Stimulated activated CD4-positive, alpha-beta T cell treated with anti-CD3 and anti-CD28 coated beads, Interleukin-2, amount 100 ng/mL, for 24 hours (primary cell): ENCODE data around the gene LSMEM2.
A peak's percentile ranks its signal among the peaks of the same experiment; 100 is the strongest.
"Not testable (repeated sequence)": the region's sequence is repeated elsewhere in the genome, so short reads cannot be mapped to it uniquely, and the experiment has no call there.

Experiments
- DNase-seq, 2 donors: peaks; one replicate each; pipeline ENCODE4 v3.0.0-alpha.2; 2020

LSMEM2 gene

DNA sequence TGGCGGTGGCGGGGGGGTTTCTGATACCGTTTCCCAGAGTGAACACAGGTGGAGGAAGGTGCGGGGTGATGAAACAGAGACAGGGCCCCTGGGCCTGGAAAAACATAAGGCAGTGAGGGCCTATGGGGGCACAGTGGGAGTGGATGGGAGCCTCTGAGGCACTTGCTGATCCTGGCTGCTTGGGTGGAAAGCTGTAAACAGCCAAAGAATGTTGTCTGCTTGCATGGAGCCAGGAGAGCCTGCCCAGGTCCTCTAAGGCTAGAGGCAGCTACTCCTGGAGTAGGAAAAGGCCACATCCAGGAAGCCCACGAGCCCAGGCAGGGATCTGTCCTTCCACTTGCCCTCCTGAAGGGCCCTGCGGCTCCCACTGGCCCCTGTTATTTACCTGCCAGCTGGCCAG lies 12.9 kb upstream of the LSMEM2 start:
- no peak for DNase-seq

DNA sequence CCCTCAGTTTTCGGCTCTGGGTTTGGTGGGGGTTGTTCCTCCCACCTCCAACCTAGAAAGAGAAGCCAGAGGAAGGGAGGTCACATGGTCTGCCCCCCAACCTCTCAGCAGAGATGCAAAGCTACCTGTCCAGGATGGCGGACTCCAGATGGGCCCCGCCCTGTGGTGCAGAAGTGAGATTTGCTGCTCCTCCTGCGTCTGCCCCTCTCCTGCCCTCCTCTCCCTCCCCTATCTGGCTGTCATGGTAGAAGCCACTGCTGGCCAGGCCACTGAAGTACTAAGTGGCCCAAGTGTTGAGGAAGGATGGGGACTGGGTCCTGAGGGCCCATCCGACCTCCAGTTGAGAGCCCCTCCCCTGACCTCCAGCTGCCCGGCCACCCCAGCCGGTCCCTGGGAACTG lies 12.1 kb upstream of the LSMEM2 start:
- no peak for DNase-seq

DNA sequence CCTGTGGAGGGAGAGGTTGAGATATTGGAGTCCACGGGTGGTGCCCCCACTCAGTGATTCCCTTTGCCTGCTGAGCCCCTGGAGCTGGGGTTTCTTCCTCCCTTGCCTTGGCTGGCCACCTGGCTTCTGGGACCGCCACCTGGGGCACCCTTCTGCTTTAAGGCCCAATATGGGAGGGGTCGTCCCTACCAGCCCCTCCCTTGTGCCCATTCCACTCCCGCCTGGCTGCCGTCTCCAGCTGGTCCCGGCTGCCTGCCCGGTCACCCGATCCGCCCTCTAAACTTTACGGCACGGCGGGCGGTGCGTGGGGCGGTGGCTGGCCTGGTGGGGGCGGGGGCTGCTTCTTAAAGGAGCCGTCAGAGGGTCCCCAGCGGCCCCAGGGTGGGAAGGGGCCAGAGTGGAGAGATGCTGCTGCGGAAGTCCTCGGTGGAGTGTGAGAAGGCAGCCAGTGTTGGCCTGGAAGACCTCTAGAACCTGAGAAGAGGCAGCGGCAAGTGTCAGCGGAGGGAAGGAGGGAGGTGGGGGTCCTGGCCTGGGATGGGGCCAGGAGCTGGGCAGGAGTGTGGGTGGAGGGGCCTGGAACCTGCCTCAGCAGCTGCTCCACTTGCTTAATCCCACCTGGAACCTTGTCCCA lies 11.5 kb upstream of the LSMEM2 start:
- no peak for DNase-seq

DNA sequence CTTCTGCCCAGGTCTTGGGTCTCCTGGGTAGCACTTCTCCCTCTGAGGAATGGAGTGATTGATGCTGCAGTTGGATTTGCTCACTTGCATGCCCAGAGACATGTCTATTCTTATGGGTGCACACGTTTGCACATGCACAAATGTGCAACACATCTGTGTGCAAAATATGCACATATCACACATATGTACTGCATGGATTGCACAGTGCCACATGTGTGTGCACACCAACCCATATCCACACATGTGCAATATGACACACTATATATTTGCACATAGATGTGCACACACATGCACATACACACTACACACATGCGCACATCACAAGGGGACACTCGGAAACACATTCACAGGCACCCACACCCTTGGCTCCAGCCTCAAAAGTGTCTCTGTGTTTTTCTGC lies 10.6 kb upstream of the LSMEM2 start:
- no peak for DNase-seq

DNA sequence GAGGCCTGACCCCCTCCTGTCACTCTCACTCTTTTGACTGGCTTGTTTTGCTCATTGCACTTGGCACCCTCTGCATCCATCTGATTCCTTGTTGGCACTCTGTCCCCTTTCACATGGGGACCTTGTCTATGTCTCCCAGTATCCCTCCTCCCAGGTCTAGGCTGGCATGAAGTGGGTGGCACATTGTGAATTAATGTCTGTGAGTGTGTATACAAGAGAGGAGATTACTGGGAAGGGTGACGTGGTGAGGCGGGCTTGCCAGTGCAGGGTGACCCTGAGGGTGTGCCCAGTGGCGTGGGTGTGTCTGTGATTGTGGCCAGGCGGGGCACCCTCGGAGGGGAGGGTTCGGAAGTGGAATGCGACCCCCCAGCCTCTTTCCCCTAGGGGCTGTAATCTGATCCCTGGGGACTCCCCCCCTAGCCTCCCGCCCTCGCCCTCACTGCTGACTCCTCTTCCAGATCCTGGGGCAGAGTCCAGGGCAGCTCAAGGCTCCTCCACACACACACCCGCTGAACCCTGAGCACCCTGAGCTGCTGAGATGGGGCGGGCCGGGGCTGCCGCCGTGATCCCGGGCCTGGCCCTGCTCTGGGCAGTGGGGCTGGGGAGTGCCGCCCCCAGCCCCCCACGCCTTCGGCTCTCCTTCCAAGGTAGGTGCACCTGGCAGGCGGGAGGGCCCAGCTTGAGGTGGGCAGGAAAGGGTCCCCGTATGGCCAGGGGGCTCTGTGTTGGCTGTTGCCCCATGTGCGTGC lies 10.0 kb upstream of the LSMEM2 start, which contains the start of gene SEMA3B:
Gene SEMA3B, plus strand, starts transcription at position 445 of the 749 bp plus-strand sequence. Its CDS starts 94 bp downstream, at position 539.
- DNase-seq: no peak

DNA sequence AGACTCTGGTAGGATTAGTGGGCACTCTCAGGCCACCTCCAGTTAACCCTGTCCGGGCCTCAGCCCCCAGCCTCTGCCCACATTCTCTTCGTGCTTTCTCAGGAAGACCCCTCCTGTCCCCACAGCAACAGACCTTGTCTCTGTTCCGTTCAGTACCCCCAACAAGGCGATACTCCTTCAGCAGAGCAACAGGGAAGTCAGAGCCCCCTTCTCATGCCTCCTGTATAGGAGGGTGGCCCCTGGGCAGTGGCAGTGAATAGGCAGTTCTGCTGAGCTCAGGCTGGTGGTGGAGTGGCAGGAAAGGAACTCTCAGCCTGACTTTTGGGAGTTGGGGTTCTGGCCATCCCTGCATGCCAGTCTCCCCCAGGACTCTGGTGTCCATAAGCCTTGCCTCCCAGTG lies 9.4 kb upstream of the LSMEM2 start:
- DNase-seq: no peak

DNA sequence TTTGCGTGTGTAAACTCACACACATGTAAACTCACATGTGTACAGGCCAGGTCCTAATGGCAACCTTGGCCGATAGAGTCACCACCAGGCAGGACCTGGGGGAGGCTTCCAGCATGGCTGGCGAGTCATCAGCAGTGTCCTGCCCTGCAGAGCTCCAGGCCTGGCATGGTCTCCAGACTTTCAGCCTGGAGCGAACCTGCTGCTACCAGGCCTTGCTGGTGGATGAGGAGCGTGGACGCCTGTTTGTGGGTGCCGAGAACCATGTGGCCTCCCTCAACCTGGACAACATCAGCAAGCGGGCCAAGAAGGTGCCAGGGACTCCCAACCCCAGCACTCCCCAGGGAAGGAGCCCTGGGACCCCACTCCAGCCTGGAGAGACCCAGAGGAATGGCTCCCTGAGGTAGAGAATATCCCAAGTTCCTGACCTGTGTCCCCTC lies 8.9 kb upstream of the LSMEM2 start:
- no peak for DNase-seq

DNA sequence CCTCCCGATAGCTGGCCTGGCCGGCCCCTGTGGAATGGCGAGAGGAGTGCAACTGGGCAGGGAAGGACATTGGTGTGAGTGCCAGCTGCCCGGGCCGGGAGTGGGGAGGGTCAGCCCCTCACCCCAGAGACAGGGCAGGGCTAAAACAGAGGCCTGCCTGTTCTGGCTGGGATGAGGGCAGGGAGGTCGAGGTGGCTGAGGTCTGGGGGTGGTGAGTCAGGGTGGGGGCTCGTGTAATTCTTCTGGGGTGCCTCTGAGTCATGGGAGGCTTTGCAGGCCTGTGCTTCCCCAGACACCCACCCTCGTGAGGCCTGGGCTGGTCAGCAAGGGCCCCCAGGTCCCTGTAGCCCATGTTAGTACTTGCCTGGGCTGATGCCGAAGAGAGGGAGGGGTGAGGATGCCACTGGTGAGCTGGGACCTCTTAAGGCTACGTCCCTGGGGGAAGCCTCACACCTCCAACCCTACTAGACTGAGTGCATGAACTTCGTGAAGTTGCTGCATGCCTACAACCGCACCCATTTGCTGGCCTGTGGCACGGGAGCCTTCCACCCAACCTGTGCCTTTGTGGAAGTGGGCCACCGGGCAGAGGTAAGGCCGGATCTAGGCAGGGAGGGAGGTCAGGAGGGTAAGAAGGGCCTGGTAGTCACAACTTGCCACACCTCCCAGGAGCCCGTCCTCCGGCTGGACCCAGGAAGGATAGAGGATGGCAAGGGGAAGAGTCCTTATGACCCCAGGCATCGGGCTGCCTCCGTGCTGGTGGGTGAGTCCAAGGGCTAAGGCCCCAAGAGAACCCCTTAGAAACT lies 8.3 kb upstream of the LSMEM2 start:
- no peak for DNase-seq

DNA sequence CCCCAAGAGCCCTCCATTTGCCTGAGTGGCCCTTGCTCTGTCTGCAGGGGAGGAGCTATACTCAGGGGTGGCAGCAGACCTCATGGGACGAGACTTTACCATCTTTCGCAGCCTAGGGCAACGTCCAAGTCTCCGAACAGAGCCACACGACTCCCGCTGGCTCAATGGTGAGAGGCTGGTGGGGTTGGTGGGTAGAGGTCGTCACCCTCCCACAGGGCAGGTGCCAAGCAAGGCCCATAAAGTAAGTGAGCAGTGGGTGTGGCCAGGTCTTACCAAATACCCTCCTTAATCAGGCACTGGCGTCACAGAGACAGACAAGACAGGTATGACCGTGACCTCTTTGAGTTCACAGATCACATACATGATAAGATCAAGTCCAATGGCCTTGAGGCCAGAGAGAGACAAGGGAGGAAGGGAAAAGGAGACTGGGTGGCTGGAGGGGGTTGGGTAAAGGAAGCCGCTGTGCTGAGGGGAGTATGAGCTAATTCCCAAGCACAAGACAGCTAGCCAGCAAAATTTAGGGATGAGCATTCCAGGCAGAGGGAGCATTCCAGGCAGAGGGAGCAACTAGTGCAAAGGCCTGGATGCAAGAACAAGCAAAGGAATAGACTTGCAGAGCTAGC lies 7.5 kb upstream of the LSMEM2 start:
- DNase-seq: no peak

DNA sequence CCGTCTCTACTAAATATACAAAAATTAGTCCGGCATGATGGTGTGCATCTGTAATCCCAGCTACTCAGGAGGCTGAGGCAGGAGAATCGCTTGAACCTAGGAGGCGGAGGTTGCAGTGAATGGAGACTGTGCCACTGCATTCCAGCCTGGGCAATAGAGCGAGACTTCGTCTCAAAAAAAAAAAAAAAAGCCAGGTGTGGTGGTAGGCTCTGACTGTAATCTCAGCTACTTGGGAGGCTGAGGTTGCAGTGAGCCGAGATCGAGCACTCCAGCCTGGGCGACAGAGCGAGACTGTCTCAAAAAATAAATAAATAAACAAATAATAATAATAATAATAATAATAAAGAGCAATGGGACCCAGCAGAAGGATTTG lies 6.4 kb upstream of the LSMEM2 start:
- not testable (repeated sequence) for DNase-seq

DNA sequence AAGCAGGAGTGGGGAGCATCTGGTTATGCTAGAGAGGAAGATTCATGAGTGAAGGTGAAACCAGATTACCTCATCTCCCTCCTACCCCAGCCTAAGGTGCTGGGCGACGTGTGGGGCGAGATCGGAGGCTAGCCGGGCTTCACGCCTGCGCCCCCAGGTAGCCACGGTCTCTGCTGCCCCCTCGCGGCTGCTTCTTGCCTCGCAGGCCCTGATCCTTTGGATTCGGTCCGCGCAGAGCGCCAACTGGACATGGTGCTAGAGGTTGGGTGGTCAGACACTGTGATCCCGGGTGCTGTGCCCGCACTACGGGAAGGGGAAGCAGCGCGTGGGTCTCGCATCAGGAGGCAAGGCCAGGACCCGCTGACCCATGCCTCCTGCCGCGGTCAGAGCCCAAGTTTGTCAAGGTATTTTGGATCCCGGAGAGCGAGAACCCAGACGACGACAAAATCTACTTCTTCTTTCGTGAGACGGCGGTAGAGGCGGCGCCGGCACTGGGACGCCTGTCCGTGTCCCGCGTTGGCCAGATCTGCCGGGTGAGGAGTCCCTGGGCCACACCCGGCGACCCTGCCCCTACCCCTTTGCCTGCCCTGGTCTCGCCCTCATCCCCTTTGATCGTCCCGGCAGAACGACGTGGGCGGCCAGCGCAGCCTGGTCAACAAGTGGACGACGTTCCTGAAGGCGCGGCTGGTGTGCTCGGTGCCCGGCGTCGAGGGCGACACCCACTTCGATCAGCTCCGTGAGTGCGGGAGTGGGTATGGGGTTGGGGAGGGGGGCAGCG lies 5.8 kb upstream of the LSMEM2 start:
- DNase-seq: peak; percentile 94 to 95

DNA sequence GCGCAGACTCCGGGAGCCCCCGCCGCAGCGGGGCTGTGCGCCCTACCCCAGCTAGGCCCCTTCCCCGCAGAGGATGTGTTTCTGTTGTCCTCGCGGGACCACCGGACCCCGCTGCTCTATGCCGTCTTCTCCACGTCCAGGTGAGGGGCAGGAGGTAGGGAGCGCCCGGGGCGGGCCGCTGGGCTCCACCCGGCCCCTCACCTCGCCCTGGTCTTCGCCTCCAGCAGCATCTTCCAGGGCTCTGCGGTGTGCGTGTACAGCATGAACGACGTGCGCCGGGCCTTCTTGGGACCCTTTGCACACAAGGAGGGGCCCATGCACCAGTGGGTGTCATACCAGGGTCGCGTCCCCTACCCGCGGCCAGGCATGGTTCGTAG lies 5.2 kb upstream of the LSMEM2 start:
- no peak for DNase-seq

DNA sequence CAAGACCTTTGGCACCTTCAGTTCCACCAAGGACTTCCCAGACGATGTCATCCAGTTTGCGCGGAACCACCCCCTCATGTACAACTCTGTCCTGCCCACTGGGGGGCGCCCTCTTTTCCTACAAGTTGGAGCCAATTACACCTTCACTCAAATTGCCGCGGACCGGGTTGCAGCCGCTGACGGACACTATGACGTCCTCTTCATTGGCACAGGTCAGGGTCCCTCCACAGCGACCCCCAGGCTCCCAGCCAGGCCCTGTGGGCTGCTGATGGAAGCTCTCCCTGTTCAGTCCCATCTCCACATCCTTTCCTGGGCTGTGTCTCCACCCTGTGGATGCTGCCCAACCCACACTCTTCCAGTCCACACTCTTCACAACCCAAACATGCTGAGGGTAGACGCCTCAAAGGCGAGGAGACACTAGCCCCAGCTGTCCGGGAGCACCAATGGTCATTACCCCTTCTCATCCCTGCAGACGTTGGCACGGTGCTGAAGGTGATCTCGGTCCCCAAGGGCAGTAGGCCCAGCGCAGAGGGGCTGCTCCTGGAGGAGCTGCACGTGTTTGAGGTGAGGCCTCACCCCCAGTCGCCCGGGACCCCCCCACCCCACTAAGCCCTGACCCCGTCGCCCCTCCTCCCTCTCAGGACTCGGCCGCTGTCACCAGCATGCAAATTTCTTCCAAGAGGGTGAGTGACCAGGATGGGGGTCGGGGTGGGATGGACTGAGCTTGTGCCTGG lies 4.3 kb upstream of the LSMEM2 start:
- peak; percentile 81 to 84 for DNase-seq

DNA sequence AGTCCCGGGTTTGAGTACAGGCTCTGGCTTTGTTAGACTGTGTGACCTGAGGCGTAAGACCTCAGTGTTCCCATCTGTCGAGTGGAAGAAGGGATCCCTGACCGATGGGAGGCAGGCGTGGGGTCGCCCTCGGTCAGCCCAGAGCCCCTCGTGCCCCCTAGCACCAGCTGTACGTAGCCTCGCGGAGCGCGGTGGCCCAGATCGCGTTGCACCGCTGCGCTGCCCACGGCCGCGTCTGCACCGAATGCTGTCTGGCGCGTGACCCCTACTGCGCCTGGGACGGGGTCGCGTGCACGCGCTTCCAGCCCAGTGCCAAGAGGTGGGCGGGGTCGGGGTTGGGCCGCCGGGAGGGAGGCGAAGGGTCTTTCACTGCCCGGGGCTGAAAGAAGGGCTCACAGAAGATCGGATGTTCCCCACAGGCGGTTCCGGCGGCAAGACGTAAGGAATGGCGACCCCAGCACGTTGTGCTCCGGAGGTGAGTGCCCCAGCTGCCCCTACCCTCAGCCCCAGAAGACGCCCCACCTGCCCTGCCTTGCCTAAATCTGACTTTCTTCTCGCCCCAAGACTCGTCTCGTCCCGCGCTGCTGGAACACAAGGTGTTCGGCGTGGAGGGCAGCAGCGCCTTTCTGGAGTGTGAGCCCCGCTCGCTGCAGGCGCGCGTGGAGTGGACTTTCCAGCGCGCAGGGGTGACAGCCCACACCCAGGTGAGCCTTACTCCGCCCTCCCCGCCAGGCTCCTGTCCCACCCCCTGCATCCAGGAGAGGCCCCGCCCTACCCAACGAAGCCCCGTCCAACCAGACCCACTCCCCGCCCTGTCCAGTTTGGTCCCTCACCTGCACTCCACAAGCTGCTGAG lies 3.5 kb upstream of the LSMEM2 start:
- no peak for DNase-seq

DNA sequence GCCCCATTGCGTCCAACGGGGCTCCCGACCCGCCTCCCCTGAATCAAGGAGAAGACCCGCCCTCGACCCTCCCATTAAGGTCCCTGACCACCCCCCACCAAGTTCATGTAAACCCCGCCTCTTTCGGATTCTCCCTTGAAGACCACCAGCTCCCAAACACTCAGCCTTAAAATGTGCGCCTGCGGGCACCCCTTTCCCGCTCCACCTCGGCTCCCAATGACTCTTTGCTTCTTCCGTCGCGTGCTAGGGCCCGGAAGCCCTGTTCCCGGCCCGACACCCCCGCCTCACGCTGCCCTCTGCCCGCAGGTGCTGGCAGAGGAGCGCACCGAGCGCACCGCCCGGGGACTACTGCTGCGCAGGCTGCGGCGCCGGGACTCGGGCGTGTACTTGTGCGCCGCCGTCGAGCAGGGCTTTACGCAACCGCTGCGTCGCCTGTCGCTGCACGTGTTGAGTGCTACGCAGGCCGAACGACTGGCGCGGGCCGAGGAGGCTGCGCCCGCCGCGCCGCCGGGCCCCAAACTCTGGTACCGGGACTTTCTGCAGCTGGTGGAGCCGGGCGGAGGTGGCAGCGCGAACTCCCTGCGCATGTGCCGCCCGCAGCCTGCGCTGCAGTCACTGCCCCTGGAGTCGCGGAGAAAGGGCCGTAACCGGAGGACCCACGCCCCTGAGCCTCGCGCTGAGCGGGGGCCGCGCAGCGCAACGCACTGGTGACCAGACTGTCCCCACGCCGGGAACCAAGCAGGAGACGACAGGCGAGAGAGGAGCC lies 2.7 kb upstream of the LSMEM2 start:
- peak; percentile 35 to 50 for DNase-seq

DNA sequence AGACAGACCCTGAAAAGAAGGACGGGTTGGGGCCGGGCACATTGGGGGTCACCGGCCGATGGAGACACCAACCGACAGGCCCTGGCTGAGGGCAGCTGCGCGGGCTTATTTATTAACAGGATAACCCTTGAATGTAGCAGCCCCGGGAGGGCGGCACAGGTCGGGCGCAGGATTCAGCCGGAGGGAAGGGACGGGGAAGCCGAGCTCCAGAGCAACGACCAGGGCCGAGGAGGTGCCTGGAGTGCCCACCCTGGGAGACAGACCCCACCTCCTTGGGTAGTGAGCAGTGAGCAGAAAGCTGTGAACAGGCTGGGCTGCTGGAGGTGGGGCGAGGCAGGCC lies 2.2 kb upstream of the LSMEM2 start:
- no peak for DNase-seq

DNA sequence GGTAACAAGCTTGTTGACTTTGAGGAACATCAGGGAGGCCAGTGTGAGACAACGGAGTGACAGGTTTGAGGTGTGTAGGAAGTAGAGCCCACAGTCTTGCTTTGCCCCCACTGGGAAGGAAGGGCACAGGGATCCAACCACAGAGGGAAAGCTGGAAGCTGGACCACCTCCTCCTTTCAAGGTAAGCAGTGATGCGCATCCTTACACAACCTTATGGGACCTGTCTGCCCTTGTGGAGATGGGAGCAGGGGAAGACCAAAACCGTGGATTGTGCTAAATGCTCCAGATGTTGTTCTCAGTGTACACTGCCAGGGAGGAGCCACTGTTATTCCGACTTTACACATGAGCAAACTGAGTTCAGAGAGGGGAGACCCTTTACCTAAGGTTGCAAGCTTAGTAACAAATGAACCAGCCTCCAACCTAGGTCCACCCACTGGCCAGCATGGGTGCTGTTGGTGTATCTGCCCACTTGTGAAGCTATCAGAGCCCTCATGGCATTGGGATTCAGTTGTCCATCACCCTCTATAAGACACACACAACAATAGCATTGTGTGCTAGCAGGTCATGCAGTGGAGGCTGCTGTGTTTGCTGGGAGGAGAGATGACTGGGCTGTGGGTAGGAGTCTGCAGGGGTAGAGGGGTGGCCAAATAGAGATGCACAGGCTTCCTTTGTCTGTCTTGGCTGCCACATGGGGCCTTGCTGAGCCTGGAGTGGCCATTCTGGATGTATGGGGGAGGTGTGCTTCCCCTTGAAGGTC lies 586 bp upstream of the LSMEM2 start:
- no peak for DNase-seq

DNA sequence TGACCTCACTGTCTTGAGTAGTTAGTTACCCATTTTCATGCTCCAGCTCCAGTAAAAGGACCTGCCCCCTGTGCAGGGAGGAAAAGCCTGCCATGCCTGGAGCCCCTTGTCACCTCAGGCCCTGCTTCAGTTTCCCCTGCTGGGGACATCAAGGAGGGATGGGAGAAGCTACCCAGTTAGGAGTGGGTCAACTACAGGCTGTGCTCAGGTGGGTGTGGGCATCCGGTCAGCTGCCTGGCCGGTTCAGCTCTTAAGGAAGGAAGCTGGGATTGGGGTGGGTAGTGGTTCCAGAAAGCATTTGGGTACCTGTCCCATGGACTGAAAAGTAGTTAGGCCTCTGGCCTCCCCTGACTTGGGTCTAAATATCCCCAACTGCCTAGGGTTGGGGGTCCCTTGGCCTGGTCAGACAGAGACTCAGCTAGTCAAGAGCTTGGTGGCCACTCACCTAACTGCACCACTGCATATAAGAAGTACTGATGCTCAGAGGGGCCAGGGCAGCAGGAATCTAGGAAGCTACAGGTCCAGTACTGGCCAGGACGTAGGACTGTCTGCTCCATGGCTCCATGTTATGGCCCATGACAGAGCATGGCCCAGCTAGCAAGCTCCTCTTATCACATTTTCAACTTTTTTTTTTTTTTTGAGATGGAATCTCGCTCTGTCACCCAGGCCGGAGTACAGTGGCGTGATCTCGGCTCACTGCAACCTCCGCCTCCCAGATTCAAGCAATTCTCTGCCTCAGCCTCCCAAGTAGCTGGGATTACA lies 549 bp downstream of the LSMEM2 start:
- DNase-seq: no peak

DNA sequence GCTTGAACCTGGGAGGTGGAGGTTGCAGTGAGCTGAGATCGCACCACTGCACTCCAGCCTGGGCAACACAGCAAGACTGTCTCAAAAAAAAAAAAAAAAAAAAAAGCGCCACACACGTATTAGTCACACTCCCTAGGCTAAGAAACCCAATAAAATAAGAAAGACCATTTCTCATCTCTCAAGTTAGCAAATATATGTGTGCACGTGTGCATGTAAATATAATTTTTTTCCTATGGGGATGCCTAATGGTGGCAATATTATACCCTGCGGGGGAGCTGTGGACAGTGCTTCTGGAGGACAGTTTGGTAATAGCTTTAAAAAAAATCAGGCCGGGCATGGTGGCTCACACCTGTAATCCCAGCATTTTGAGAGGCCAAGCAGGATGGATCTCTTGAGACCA lies 5.2 kb downstream of the LSMEM2 start:
- DNase-seq: not testable (repeated sequence)
